NCI-H1436 (cell line): ENCODE measurements around the gene CDKAL1.

Source experiments
- DNase-seq: peaks from one replicate; lab custom pipeline; 2025; lab: John Stamatoyannopoulos, UW

The CDKAL1 gene

DNA sequence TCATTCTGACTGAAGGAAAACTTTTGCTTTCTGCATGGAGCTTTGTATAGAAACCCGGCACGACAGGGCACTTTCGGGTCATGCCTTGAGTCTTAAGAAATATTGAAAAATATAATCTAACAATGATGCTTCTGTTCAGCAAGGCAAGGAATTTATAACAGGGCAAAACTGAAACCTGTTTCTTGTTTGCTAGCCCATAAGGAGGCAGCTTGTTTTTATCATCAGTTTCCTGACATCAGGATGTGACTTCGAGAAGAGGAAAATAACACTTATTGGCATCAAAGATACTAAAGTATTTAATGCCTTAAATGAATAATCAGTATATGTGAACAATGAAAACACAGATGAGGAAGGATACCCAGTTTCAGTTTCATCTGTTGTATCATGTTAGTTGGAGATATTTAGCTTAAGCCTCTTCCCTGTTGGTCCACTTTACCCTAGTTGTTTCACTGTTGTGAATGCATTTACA, 146.5 kb downstream of the CDKAL1 start:
- DNase-seq: no peak

DNA sequence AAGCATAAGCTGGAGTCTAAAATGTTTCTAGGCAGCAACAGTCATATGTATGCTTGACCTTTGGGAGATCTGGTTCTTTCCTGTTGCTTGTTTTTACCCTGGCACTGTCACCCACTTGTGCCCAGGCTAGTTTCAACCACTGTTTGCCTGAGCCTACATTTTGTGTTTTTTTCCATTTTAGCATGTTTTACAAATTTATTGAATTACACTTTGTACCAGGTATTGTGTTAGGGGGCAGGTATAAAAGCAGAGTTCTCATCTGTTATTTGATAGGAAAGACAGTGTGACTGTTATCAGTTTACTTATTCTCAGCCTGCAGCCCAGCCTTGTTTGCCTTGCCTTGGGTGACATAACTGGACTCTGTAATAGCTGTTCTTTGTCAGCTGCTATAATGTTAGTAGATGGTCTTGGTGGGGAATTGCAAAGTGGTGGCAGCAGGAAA, 147.0 kb downstream of the CDKAL1 start:
- no peak for DNase-seq

DNA sequence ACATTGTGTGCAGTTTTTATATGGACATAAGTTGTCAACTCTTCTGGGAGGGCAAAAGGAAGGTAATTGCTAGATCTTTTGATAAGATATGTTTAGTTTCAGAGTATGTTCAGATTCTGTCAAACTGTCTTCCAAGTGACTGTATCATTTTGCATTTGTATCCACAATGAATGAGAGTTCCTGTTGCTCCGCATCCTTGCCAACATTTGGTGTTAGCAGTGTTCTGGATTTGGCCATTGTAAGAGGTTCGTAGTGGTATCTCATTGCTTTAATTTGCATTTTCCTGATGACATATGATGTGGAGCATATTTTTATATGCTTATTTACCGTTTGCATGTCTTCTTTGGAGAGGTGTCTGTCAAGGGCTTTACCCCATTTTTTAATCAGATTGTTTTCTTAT, 150.2 kb downstream of the CDKAL1 start:
- DNase-seq: no peak

DNA sequence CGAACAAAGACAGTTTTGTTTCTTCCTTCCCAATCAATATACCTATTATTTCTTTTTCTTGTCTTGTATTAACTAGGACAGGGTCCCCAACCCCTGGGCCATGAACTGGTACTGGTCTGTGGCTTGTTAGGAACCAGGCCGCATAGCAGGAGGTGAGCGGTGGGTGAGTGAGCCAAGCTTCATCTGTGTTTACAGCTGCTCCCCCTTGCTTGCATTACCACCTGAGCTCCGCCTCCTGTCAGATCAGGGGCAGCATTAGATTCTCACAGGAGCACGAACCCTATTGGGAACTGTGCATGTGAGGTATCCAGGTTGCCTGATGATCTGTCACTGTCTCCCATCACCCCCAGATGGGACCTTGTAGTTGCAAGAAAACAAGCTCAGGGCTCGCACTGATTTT, 151.9 kb downstream of the CDKAL1 start:
- peak; percentile 74 for DNase-seq

DNA sequence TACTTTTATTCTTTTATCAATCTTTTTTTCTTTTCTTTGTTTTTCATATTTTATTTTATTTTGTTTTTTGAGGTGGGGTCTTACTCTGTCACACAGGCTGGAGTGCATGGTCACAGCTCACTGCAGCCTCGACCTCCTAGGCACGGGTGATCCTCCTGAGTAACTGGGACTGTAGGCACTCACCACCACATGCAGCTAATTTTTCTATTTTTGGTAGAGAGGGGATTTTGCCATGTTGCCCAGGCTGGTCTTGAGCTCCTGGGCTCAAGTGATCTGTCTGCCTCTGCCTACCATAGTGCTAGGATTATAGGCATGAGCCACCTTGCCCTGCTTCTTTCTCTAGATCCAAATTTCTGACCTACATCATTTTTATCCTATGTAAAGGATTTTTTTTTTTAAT, 153.2 kb downstream of the CDKAL1 start:
- no peak for DNase-seq

DNA sequence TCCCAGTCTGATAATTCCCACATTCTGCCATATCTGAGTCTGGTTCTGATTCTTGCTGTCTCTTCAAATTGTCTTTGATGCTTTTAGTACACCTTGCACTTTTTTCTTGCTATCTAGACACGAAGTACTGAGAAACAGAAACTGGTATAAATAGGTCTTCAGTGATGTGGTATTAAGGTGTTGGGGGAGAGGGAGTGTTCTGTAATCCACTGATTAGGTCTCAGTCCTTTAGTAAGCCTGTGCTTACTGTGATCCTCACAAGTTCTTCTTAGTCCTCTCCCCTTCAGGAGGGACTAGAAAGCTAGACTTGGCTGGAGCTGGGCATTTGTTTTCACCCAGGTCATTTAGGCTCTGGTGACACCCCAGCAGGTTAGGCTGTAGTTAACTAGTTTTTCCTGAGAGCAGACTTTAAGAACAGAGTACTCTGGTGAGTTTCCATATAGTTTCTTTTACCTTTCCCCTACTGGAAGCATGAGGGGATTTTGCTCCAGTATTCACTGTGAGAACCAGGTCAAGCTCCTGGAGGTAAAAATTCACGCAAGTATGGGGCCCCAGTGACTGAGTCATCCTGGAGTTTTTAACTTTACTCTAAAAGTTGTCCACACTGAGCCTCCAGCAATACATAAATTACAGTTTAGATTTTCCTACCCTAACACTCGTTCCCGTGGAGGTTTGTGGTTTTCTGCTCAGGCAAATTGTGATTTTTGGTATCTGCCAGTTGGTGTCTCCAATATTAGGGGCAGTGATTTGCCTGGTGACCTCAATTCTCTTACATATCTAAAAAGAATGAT, 154.6 kb downstream of the CDKAL1 start:
- no peak for DNase-seq

DNA sequence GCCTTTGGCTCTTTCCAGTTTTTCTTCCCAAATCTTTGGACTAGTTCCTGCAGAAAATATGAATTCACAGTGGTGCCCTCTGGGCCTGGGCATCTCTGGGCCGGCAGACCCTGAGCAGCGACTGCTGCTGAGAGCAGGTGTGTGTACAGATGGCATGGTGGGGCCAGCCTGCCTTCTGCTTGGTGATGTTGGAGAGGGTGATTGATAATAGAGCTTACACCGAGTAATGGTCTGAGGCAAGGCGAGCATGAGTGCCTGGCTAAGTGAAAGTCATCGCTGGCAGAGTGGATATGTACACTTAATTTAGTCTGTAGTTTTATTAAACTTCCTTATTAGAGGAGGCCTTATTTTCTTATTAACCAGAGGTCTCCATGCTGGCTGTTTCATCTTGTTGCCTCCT, 156.9 kb downstream of the CDKAL1 start:
- DNase-seq: peak; percentile 37

DNA sequence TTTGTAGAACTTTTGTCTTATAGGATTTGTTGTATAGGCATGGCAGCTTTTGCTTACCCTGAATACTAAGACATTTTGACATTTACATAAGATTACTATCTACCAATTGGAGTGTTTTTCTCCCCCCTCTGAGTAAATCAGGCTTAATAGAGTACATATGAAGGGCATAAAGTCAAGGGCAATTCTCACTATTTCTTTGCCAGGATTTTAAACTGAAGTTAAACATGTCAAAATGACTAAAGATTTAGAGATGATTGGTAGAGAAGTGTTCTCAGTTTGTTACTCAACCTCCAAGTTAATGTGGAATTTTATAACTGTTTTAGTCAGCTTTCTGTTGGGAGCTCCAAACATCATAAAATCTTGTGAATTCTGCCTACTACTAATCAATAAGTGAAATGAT, 157.8 kb downstream of the CDKAL1 start:
- DNase-seq: no peak

DNA sequence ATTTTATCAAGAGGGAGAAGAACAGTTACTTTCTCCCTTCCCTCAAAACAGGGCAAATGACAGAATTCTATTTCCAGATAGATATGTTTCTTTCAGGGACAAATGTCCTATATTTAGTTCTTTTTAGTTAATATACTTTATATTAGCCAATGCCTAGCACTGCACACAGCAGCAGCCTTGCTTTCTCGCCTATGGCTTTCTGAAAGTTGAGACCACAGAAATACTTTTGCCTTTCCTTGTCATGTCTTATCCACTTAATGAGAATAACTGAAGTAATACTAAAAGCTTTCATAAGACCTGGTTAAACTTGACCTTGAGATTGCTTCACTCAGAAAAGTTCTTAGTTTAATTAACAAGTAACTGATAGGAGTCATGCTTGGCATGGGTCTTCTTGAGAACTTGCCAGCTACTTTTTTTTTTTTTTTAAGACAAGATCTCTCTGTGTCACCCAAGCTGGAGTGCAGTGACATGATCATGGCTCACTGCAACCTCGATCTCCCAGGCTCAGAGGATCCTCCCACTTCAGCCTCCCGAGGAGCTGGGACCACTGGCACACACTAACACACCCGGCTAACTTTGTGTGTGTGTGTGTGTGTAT, 159.3 kb downstream of the CDKAL1 start:
- no peak for DNase-seq

DNA sequence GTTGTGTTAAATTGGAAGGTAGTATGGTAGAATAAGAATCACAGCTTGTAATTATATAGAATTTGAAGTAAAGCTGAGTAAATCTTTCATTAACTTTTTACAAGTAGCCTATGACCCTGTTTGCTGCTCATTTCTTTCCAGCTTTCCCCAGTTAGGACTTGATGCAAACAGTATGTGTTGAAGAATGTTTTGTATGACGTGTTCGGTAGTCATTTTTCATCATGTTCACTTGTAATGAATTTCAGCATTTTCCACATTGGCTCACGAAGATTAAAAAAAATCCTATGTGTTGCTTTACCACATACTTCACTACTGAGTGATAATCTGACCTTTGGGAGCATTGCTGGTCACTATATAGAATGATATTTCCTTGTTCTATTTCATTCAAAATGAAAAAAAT, 162.4 kb downstream of the CDKAL1 start:
- no peak for DNase-seq

DNA sequence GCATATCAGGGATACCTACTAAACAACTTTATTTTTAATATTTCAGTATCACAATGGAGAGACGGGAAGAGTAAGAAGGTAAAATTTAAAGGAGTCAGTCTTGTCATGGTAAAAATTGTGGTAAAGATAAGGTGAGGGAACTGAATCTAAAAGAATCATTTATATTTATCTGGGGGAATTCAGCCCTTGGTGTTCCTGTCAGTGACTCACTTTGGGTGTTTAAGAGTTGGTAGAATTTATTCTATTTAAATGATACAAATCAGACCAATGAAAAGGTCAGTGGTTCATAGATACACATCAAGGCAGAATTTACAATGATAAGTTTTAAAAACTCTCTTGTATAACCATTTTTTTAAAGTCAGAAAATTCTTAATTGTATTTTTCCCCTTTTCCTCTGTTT, 164.4 kb downstream of the CDKAL1 start:
- DNase-seq: no peak

DNA sequence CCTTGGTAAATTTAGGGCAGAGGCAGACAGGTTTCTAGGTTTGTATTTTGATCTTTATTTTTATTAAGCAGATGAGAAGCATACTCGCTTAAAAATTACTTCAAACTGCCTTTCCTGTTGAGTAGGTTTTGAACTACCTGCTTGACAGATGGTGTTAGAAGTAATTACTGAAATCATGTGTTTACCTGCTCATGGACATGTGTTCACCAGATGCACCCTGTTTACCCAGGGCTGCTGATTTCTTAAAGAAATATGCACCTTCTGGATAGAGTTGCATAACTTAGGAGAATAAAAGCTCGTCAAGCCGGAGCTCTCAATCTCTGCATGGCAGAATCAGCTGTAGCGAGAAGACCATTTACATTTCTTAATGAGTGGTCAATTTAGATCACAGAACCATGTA, 165.1 kb downstream of the CDKAL1 start:
- DNase-seq: peak; percentile 76

DNA sequence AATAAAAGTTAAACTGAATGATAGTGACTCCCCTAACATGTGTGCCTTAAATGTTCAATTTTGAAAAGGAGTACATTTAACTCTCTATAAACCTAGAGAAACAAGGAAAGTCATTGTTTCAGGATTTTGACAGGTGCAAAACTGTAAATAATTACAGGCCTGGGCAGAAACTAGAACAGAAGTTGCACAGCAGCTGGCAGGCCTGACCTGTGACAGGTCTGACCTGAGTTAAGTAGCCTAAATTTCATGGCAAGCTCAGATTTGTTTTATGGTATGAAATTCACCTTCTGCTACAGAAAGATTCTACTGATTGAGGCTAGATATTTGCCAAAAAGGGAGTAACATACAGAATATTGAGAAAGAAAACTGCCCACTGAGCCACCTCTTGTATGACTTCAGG, 166.1 kb downstream of the CDKAL1 start:
- no peak for DNase-seq

DNA sequence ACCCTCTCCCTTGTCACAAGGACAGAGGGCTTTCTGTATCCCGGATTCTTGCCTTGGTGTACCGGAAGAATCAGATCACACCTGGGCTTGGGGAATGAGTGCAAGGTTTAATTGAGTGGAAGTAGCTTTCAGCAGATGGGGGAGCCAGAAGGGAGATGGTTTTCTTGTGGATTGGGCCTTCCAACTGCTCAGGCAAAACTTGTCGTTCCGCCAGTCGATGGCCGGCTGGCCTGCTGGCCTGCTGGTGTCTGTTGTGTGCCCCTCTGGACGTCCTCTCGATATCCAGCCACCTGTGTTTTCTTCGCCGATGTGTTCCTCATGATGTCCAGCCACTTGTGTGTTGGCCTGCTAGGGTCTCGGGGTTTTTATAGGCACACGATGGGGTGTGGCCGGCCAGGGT, 168.1 kb downstream of the CDKAL1 start:
- DNase-seq: no peak

DNA sequence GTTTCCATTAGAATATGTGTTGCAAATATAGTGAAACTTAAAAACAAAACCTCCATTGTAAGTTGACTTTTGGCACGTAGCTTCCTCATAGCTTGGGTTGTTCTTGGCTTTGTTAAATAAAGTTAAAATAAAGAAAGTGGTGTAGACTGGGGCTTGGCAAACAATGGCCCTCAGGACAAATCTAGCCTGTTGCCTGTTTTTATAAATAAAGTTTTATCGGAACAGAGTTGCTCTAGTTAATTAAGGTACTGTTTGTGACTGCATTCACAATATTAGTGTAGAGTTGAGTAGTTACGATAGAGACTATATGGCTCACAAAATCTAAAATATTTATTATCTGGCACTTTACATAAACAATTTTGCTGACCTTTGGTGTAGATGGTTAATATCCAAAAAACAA, 168.8 kb downstream of the CDKAL1 start:
- DNase-seq: no peak

DNA sequence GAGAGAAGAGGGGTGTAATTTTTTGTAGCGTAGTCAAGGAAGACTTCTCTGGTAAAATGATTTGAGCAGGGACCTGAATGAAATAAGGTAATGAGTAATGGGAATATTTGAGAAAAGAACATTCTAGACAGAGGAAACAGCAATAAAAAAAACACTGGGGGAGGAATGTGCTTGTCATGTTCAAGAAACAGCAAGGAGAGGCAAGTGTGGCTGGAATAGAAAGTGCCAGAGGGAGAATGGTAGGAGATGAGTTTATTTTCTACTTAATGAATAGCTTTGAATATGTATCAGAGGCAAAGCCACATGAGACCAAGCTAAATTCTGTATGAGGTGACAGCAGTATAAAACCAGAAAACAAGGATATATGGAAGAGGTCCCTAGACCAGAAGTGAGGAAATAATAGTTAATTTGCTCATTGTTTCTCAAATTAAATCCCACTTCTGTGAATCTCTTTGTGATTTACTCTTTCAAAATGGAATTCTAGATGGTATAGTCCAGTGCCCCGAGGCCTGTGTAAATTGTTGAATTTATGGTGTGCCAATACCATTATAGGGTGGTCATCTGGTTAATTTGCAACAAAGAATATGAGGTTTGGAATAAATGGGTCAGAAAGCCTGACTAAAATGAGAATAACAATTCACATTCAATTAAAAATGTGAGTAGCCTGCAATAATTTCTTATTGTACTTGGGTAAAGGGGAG, 170.2 kb downstream of the CDKAL1 start:
- no peak for DNase-seq

DNA sequence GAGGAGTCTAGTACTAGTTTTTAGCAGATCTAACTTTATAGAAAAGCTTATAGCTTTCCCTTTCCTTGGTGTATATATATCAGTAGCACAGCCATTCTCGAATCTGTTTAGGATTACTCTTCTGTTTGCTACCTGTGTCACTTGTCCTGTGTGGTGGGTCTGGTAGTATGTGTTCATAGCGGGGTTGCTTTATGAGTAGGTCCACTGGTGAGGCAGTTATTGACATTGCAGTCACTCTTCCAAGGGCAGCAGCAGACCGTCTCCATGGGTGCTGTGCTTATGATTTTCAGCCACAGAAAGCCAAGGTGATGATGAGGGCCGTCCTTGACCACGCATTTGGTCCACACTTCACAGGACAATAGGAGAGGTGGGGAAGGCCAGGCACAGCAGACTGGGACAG, 171.5 kb downstream of the CDKAL1 start:
- no peak for DNase-seq

DNA sequence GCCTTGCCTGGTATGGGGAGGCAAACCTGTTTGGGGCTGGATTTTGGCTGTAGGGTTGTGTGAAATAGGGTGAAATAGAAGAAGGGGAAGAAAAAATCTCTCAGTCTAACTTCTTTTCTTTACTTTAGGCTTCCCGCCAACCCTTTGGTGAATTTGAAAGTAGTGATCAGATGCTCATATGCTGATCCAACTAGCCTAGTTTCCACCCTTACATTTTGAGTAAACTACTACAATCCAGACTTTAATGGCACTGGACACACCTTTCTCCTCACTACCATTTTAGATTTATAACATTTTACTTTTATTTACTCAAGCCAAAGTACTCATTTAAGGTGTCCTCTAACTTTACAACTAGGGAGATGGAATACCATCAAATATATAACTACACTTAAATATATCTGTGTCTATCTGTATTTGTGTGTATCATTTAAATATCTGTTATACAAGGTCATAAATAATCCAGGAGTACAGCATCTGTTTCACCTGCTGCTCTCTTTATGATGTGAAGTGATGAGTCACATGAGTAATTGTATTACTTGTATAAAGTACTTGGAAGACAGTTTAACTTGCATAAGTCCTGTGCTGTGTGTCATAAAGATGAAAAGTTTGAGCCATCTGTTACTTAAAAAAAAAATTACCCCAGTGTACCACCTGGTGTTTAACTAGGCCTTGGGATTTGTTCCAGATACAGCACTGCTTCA, 172.1 kb downstream of the CDKAL1 start:
- no peak for DNase-seq

DNA sequence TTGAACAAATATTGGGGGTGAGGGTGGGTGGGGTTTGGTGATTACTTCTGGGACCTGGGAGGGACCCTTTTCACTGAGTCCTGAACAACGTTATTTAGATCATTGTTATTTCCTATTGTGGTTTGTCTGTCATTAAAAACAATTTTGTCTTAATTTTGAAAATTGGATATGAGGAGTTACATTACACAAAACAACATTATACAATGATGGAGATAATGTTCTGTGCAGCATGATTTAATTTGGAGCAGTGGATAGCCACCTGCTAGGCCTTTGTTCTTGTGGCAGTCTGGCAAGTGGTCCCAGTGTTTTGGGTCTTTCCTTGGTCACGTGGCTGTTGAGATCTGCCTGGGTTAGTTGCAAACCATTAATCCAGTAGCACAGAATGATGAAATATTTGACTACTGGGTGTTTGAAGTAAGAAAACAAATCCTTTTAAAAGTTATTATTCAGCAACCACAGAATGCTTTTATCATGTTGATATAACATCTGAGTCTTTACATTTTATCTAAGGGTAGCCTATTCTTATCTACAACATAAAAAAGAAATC, 172.8 kb downstream of the CDKAL1 start:
- peak; percentile 97 for DNase-seq

DNA sequence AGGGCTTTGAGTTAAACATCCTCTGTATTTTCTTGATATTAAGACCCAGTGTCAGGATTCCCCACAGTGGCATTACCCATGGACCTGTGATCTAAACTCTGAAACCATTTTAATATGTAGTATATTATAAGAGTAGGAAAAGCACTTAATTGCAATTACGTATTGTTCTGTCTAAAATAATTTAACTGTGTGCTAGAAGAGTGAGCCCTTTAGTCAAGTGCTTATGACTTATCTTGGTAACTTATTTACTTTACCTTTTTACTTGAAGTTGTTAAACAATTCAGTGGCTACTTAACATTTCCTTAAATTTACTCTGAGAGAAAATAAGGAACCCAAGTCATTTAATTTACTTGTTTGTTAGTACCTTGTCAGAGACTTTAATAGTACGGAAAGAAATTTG, 173.6 kb downstream of the CDKAL1 start:
- DNase-seq: peak; percentile 39

DNA sequence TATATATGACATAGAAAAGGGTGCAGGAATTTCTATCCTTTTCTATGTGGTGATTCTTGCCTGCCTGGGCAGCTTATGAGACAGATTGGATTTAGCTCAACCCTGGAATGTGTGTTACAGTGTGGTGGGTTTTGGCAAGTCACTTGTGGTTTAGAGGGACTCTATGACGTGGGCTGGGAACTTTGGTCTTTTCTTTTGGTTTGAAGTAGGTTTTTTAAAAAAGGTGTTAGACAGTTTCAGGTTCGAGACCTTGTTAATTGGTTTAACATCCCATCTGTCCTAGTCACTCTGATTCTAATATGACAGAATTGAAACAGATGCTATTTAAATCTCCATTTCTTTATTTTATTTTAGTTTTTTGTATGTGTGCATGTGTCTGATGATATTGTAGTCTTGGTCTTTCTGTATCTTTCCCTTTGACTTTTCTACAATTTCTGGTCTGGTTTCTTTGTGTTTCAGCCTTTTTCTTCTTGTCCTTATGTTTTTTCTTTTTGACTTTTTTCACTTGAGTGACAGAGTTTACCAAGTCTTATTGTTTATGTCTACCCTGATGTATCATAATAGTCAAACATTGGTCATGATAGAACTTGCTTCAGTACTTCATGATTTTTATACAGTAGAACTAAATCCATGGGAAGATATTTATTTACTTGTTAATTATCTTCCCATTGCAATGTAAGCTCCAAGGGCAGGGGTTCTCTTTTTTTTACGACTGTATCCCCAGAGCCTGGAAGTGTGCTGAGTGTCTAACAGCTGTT, 174.3 kb downstream of the CDKAL1 start:
- DNase-seq: no peak
